Measurements from ENCODE around the gene NPHS2. TPM values are rescaled to one million over a fixed set of nuclear protein-coding genes. Genes with fewer than 3 reads are reported as not detected.
"Not testable (repeated sequence)": the region's sequence is repeated elsewhere in the genome, so short reads cannot be mapped to it uniquely, and the experiment has no call there.

The NPHS2 gene
- total RNA-seq, 1 donor from 2014 or later = not detected

GRCh38 chr1:179547021-179547535 lies 28.7 kb downstream of the NPHS2 start:
- DNase-seq = no peak

- no peak for DNase-seq
Observed at GRCh38 chr1:179545321-179545720, 30.4 kb downstream of the NPHS2 start.

- DNase-seq = no peak
Observed at GRCh38 chr1:179541774-179542173, 34.0 kb downstream of the NPHS2 start.

GRCh38 chr1:179530352-179530751 lies 45.4 kb downstream of the NPHS2 start:
- DNase-seq = no peak

- DNase-seq = no peak
Observed at GRCh38 chr1:179529482-179530195, 46.1 kb downstream of the NPHS2 start.

GRCh38 chr1:179518544-179518943 lies 57.2 kb downstream of the NPHS2 start:
- not testable (repeated sequence) for DNase-seq

GRCh38 chr1:179516976-179517705 lies 58.6 kb downstream of the NPHS2 start:
- DNase-seq = no peak

GRCh38 chr1:179510038-179510437 lies 65.7 kb downstream of the NPHS2 start:
- DNase-seq = no peak

GRCh38 chr1:179509384-179509783 lies 66.4 kb downstream of the NPHS2 start:
- no peak for DNase-seq

- DNase-seq = no peak
Observed at GRCh38 chr1:179506199-179506598, 69.5 kb downstream of the NPHS2 start.

Small RNA genes within 50 kb of the gene (small RNA-seq; reads per million reads assigned to genes)
- gene RNU5F-2P = 0.61 reads per million, percentile 58 among the genes with 10 or more reads in this experiment

Other genes starting within 250 kb of the NPHS2 start
- gene AXDND1, start 210.0 kb downstream of the NPHS2 start, total RNA-seq = 0.78 TPM
- 2.7 TPM for gene TDRD5, start 15.9 kb upstream of the NPHS2 start, total RNA-seq
- under 0.01 TPM for gene FAM163A, start 167.3 kb upstream of the NPHS2 start, total RNA-seq

Data from occipital lobe (tissue), 3 donors.